SK-N-MC (cell line): Measurements from ENCODE around the gene PPAN.

ENCODE experiments used
- EZH2 ChIP-seq: fragments of 200-600 bp; sonication (generic); IDR thresholded peaks from one replicate; pipeline ENCODE4 v1.6.1; 2017; ENCODE audit warnings: antibody characterized with exemption
- FOXP2 ChIP-seq: optimal IDR thresholded peaks from 2 replicates; pipeline ENCODE3; 2011; ENCODE audit warnings: mild to moderate bottlenecking, moderate library complexity; ENCODE audit not compliant: insufficient read depth; ENCODE audit errors: extremely low read length, control extremely low read depth
- POLR2AphosphoS5 ChIP-seq: IDR thresholded peaks from 2 replicates; pipeline ENCODE4 v1.6.1; 2012; ENCODE audit warnings: mild to moderate bottlenecking, low read depth, low read length, borderline replicate concordance

GRCh38 chr19:10115392-10116084 lies 9.4 kb downstream of the PPAN start:
- TF ChIP-seq POLR2AphosphoS5 (peak; percentile 7; the same call in 1 of the 2 replicates), EZH2 (no peak), FOXP2 (no peak)
